Measurements from ENCODE around the gene NINJ1.

GRCh38 chr9:93097511-93098201, 36.4 kb downstream of the NINJ1 start:
- TF ChIP-seq CTCF (conservative IDR thresholded peaks at IDR 0.05; ENCODE audit: low read depth, low read length) (no peak), EZH2 (IDR thresholded peaks at IDR 0.05; ENCODE audit: low read length, unreplicated experiment) (no peak), EZH2phosphoT487 (IDR thresholded peaks at IDR 0.05; ENCODE audit: borderline replicate concordance, low read length) (no peak)
